Calu3 (cell line): ENCODE results near the gene CDH13. TPM values are rescaled to one million over a fixed set of nuclear protein-coding genes. Genes with fewer than 3 reads are reported as not detected.

Experiments used
- BruUV-seq: library from RNA; stranded (reverse); fragments of 400-500 nt; replicated peaks from 2 replicates; lab custom pipeline; 2021; lab: Mats Ljungman, UMichigan
- CTCF ChIA-PET: fragments of 300-600 bp; sonication (Branson Sonifier 250); formaldehyde crosslinking; loops from one replicate; lab custom pipeline; 2022; ENCODE audit warnings: antibody characterized with exemption; lab: Charles Lee
- DNase-seq: peaks from one replicate; pipeline ENCODE4 v3.0.0; 2022
- H3K27ac Mint-ChIP-seq: one replicate; pipeline ENCODE4 v1.8.0; 2022; ENCODE audit warnings: mixed read lengths; ENCODE audit not compliant: unreplicated experiment
- H3K27me3 Mint-ChIP-seq: one replicate; pipeline ENCODE4 v1.8.0; 2022; ENCODE audit warnings: mixed read lengths; ENCODE audit not compliant: unreplicated experiment
- H3K36me3 Mint-ChIP-seq: one replicate; pipeline ENCODE4 v1.8.0; 2022; ENCODE audit warnings: mild to moderate bottlenecking, moderate library complexity, mixed read lengths; ENCODE audit not compliant: insufficient read depth, unreplicated experiment
- H3K4me1 Mint-ChIP-seq: one replicate; pipeline ENCODE4 v1.8.0; 2022; ENCODE audit warnings: mild to moderate bottlenecking, low read depth, mixed read lengths; ENCODE audit not compliant: unreplicated experiment
- H3K4me3 Mint-ChIP-seq: one replicate; pipeline ENCODE4 v1.8.0; 2022; ENCODE audit warnings: mild to moderate bottlenecking, low read depth, moderate library complexity, mixed read lengths; ENCODE audit not compliant: unreplicated experiment
- H3K9me3 Mint-ChIP-seq: one replicate; pipeline ENCODE4 v1.8.0; 2022; ENCODE audit warnings: low read depth, mixed read lengths; ENCODE audit not compliant: unreplicated experiment
- intact Hi-C: fragments of 100-400 bp; cut with micrococcal nuclease; formaldehyde crosslinking; loops from one replicate; pipeline ENCODE4 v1.10.0; 2022; ENCODE audit not compliant: unreplicated experiment
- total RNA-seq: library from RNA; stranded (reverse); gene quantifications from 2 replicates; pipeline ENCODE4 v1.2.3, GENCODE V29; 2022
- TF ChIP-seq, protein P1 (sequence below): fragments of 200-600 bp; IDR thresholded peaks from one replicate; pipeline ENCODE4 v1.8.0; 2022; ENCODE audit warnings: antibody characterized with exemption; ENCODE audit not compliant: unreplicated experiment

The CDH13 gene
- total RNA-seq, 1 experiment from 2014 or later, result not detected

DNA sequence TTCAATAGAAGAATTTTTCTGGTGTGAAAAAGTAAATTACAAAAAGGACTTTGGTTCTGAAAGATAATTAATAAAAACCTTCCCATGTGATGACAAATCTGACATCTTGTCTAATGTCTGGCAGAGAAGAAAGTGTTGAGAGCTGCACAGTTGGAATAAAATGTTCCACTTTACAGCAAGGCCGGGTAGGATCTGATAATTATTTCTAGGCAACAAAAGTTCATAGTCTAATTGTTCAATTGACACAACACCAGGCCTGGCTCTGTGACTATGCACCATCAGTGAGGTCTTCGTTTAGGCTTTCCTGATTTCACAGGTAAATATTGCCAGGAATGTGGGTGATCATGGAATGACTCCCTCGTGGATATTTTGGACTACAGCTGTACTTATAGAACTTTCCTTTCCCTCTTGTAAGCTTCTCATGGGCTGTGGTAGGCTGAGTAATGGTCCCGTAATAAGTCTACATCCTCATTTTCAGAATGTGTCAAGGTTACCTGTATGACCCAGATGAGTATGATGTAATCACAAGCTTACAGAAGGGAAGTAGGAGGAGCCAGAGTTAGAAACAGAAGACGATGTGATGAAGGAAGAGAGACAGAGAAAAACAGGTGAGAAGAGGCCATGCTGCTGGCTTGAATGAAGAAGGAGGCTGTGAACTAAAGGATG, 217.0 kb downstream of the CDH13 start:
- TF ChIP-seq, protein P1, sequence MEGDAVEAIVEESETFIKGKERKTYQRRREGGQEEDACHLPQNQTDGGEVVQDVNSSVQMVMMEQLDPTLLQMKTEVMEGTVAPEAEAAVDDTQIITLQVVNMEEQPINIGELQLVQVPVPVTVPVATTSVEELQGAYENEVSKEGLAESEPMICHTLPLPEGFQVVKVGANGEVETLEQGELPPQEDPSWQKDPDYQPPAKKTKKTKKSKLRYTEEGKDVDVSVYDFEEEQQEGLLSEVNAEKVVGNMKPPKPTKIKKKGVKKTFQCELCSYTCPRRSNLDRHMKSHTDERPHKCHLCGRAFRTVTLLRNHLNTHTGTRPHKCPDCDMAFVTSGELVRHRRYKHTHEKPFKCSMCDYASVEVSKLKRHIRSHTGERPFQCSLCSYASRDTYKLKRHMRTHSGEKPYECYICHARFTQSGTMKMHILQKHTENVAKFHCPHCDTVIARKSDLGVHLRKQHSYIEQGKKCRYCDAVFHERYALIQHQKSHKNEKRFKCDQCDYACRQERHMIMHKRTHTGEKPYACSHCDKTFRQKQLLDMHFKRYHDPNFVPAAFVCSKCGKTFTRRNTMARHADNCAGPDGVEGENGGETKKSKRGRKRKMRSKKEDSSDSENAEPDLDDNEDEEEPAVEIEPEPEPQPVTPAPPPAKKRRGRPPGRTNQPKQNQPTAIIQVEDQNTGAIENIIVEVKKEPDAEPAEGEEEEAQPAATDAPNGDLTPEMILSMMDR, result no peak
- Mint-ChIP-seq H3K27ac (no peak overlapping the region), H3K4me3 (no peak overlapping the region), H3K4me1 (no peaks in the 10 kb centered on the region), H3K27me3 (no peaks in the 10 kb centered on the region), H3K36me3 (peaks cover 5% of the 10 kb centered on the region), H3K9me3 (peaks cover 13% of the 10 kb centered on the region)
- DNase-seq, result no peak
- CTCF ChIA-PET, result no interaction called here
- intact Hi-C loops, result no loop called here
- BruUV-seq, result no TSS peak

DNA sequence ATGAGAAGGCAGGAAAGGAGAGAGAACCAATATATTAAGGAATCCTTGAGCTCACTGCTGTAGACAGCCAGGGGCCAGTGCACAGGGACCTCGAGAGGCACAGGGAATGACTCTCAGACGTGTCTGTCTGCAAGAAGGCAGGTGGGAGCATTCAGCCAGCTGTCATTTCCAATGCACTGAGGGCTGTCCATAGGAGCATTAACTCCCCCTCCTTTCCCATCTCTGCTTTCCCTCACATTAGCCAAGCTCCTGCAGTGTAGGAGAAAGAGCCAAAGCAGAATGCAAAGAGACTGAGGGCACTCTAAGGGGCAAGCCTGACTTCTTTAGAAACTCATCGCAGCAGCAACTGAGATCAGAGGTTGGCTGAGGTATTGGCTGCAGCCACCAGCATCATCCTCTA, 218.3 kb downstream of the CDH13 start:
- no peaks in the 10 kb centered on the region for H3K4me1 Mint-ChIP-seq
- H3K36me3 Mint-ChIP-seq, result peaks cover 5% of the 10 kb centered on the region
- TF ChIP-seq, protein P1, result no peak
- no TSS peak for BruUV-seq
- no peak for DNase-seq
- peaks cover 12% of the 10 kb centered on the region for H3K9me3 Mint-ChIP-seq
- no peaks in the 10 kb centered on the region for H3K27me3 Mint-ChIP-seq
- H3K27ac Mint-ChIP-seq, result no peak overlapping the region
- intact Hi-C loops, result no loop called here
- H3K4me3 Mint-ChIP-seq, result no peak overlapping the region
- CTCF ChIA-PET, result interaction anchor here (0.6 kb wide), 1 partner anchor 278 kb away, joined by 7 read pairs; no protein-coding TSS in a partner anchor

DNA sequence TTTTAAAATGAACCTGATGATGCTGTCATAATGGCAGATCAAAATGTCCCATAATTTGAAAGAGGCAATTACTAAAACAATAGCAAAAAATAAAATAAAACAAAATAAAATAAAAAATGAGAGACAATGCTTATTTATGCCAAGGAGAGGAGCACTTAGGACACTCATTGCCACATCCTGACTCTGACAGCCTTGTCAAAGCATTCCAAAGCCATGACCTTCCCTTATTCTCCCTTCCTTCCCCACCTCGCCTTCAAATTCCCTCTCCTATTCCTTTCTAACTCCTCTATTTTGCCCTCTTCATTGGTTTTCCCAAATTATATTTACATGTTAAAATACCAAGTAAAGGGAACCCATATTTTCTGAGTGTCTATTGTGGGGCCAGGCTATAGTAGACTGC, 220.0 kb downstream of the CDH13 start:
- no peak for DNase-seq
- BruUV-seq, result no TSS peak
- H3K4me1 Mint-ChIP-seq, result no peaks in the 10 kb centered on the region
- H3K27ac Mint-ChIP-seq, result no peak overlapping the region
- no peak overlapping the region for H3K4me3 Mint-ChIP-seq
- CTCF ChIA-PET, result no interaction called here
- peaks cover 14% of the 10 kb centered on the region for H3K9me3 Mint-ChIP-seq
- intact Hi-C loops, result no loop called here
- TF ChIP-seq, protein P1, result no peak
- H3K27me3 Mint-ChIP-seq, result no peaks in the 10 kb centered on the region
- peaks cover 5% of the 10 kb centered on the region for H3K36me3 Mint-ChIP-seq

DNA sequence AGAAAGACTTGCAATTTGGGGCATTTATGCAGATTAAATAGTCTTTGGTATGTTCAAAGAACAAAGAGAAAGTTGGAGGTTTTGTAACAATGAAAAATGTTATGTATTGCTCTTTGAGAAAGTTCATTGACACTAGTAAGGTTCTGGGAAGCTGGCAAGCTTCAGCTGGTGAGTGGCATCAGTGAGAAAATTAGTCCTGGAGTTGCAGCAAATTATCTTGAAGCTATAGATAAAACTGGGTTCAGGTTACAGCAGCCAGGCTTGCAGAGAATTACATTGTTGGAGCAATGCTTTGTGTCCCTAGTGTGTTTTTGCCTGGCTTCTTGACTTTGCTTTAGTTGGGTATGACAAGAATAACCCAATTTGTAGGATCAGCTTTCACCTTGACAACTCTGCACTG, 221.2 kb downstream of the CDH13 start:
- CTCF ChIA-PET, result no interaction called here
- intact Hi-C loops, result no loop called here
- Mint-ChIP-seq H3K27me3 (no peaks in the 10 kb centered on the region), H3K4me1 (no peaks in the 10 kb centered on the region), H3K9me3 (peaks cover 14% of the 10 kb centered on the region), H3K36me3 (peaks cover 5% of the 10 kb centered on the region), H3K4me3 (no peak overlapping the region), H3K27ac (no peak overlapping the region)
- no peak for DNase-seq
- no TSS peak for BruUV-seq
- TF ChIP-seq, protein P1, result no peak
